Activated CD4-positive, alpha-beta T cell treated with anti-CD3 and anti-CD28 coated beads for 48 hours (primary cell): ENCODE measurements around the gene CTAG1B.
"Not testable (repeated sequence)": the region's sequence is repeated elsewhere in the genome, so short reads cannot be mapped to it uniquely, and the experiment has no call there.

Experiments used
- DNase-seq: peaks from one replicate; pipeline ENCODE4 v3.0.0-alpha.2; 2020

Gene CTAG1B

GRCh38 chrX:154620767-154621414 lies 1.8 kb upstream of the CTAG1B start:
- not testable (repeated sequence) for DNase-seq

DNA sequence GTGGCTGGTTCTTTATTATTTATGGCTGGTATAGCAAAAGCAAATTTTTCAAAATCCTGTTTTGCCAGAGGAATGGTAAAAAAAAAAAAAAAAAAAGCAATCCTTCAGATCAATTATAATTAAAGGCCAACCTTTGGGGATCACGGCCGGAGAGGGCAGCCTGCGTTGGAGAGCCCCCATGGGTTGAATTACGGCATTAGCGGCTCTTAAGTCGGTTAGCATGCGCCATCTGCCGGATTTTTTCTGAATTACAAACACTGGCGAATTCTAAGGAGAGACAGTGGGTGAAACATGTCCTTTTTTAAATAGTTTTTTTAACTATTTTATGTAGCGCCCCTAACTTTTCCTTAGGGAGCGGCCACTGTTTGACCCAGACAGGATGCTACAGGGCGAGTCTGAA lies 5.5 kb downstream of the CTAG1B start:
- not testable (repeated sequence) for DNase-seq

DNA sequence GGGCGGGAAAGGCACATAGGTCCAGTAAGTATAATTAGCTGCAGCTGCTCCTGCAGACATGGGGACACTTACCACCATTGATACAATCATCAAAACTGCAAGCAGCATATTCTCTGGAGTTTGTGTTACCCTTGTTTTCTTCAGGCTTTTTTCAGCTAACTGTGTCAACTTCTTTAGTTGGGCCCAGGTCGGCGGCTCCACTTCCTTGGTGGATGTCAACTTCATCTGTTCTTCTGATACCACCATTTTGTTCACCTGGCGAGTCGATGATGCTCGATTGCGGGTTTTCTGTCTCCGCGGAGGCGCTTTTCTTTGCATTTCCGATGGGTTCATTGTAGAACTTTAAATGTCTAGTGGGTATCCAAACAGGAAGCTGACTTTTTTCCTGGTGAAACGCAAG lies 7.9 kb downstream of the CTAG1B start:
- not testable (repeated sequence) for DNase-seq

- not testable (repeated sequence) for DNase-seq
These were observed 10.3 kb downstream of the CTAG1B start for GRCh38 chrX:154608823-154609222.

DNA sequence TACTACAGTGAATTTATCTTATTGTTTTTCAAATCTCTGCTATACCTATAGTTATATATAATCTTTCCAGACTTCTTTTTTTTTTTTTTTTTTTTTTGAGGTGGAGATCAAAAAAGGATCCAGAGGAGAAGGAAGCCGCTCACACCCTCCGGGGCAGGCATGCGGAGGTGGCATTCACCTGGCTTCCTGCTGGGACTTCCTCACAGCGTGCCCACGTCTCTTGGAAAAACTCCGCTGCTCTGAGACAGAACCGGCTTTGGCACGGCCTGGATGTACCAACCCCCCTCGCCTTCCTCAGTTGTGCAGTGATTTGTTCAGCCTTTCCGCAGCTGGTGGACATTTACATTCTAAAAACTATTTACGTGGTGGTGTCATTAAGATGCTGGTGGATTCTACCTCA lies 11.1 kb downstream of the CTAG1B start:
- not testable (repeated sequence) for DNase-seq

DNA sequence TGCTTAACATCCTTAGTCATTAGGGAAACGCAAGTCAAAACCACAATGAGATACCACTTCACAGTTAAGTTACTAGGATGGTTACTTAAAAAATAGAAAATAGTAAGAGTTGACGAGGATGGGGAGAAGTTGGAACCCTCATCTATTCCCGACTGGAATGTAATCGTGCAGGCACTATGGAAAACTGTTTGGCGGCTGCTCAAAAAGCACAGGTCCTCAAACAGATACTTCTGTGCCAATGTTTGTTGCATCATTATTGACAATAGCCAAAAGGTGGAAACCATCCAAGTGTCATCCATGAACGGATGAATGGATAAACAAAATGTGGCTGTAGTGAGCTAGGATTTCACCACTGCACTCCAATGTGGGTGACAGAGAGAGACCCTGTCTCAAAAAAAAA lies 11.7 kb downstream of the CTAG1B start:
- no peak for DNase-seq

DNA sequence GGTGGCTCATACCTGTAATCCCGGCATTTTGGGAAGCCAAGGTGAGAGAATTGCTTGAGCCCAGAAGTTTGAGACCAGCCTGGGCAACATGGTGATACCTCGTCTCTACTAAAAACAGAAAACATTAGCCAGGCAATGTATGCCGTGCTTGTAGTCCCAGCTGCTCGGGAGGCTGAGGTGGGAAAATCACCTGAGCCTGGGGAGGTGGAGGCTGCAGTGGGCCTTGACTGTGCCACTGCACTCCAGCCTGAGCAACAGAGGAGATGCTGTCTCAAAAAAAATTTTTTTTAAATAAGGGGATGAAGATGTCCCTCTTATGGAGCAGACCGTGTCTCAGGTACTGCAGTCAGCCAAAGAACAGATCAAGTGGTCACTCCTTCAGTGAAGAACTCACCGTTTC lies 13.5 kb downstream of the CTAG1B start:
- DNase-seq = no peak

GRCh38 chrX:154603438-154604430 lies 15.3 kb downstream of the CTAG1B start:
- no peak for DNase-seq

- DNase-seq = no peak
These were observed 16.2 kb downstream of the CTAG1B start for GRCh38 chrX:154602766-154603437.

- no peak for DNase-seq
These were observed 16.9 kb downstream of the CTAG1B start for GRCh38 chrX:154602226-154602625.

GRCh38 chrX:154600759-154601374 lies 18.2 kb downstream of the CTAG1B start:
- no peak for DNase-seq

GRCh38 chrX:154599531-154599930 lies 19.6 kb downstream of the CTAG1B start:
- DNase-seq = no peak

DNA sequence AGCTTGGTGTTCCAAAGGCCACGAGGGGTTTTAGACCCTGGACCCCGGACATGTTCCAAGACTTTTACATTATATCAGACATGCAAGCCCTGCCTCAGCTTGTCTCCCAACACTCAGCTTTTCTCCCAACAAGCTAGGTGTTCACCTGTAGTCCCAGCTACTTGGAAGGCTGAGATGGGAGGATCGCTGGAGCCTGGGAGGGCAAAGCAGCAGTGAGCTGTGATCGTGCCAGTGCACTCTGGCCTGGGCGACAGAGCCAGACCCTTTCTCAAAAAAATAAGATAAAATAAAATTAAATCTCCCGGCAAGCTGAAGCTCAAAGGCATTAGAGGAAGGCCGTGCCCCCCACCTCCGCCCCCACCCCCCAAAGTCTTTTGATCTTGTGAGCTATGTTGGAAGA lies 20.4 kb downstream of the CTAG1B start:
- DNase-seq = no peak

DNA sequence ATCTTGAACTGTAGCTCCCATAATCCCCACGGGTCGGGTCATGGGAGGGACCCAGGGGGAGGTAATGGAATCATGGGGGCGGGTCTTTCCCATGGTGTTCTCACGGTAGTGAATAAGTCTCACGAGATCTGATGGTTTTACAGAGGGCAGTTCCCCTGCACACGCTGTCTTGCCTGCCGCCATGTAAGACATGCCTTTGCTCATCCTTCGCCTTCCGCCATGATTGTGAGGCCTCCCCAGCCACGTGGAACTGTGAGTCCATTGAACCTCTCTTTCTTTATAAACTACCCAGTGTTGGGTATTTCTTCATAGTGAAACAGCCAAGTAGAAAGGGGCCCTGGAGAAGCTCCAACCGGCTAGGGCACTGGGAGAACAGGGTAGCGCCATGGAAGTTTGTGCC lies 21.9 kb downstream of the CTAG1B start:
- DNase-seq = no peak

GRCh38 chrX:154596290-154596929 lies 22.7 kb downstream of the CTAG1B start:
- no peak for DNase-seq

DNA sequence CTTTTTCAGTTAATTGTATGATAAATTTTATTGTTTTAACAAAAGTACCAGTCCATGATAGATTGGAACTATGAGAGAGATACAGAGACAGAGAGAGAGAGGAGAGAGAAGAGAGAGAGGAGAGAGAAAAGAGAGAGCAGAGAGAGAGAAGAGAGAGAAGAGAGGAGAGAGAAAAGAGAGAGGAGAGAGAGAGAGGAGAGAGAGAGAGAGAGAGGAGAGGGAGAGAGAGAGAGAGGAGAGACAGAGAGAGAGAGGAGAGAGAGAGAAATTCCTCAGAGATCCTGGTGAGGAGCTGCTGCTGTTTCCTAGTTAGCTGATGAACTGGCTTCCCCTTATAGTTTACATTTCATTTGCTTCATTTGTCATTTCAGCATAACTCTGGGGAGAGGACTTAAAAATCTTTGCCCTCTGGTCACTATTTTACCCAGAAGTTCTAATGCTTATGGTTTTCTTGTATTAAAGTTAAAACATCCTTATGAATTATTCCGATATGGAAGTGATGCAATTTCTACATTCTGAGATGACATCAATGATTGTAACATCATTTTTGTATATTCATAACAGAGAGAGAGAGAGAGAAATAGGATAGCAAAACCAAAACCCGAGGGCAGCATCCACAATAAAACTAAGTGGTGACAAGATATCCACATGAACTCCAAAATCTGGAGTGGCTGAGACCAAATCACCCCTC lies 23.4 kb downstream of the CTAG1B start:
- DNase-seq = no peak

- DNase-seq = no peak
These were observed 24.6 kb downstream of the CTAG1B start for GRCh38 chrX:154594491-154594890.

DNA sequence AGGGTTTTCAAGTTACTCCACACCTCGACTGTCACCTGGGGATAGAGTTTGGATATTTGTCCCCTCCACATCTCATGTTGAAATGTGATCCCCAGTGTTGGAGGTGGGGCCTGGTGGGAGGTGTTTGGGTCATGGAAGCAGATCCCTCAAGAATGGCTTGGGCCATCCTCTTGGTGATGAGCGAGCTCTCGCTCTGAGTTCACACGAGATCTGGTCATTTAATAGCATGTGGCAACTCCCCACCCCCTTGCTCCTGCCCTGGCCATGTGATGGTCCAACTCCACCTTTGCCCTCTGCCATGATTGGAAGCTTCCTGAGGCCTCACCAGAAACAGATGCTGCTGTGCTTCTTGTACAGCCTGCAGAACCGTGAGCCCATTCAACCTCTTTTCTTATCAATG lies 25.9 kb downstream of the CTAG1B start:
- no peak for DNase-seq

- DNase-seq = no peak
These were observed 26.6 kb downstream of the CTAG1B start for GRCh38 chrX:154592505-154592904.

- not testable (repeated sequence) for DNase-seq
These were observed 28.7 kb downstream of the CTAG1B start for GRCh38 chrX:154590415-154590814.

GRCh38 chrX:154584585-154585183 lies 34.4 kb downstream of the CTAG1B start, which contains the start of gene CTAG1A:
Gene CTAG1A, plus strand, starts transcription at chrX:154585133. Its CDS starts 74 bp downstream, at chrX:154585207.
- not testable (repeated sequence) for DNase-seq
